Common myeloid progenitor, CD34-positive (primary cell): ENCODE data around the gene LRRFIP2.

ENCODE experiments used
- CTCF ChIA-PET: fragments of 350-600 bp; sonication (Branson Sonifier 250); formaldehyde crosslinking; loops from one replicate; lab custom pipeline; 2021; ENCODE audit warnings: antibody characterized with exemption; lab: Charles Lee
- POLR2A ChIA-PET: fragments of 350-600 bp; sonication (Branson Sonifier 250); formaldehyde crosslinking; loops from one replicate; lab custom pipeline; 2021; ENCODE audit warnings: antibody characterized with exemption; lab: Charles Lee
- DNase-seq, 3 donors: peaks; one replicate each; pipeline versions ENCODE4 v3.0.0 to v3.0.0-alpha.2; 2013
- H3K27ac ChIP-seq, 2 experiments: 1 replicate in 1 of 2; 2 replicates in 1 of 2; pipeline ENCODE4 v1.7.0; 2013; ENCODE audit warnings: inconsistent platforms in 2 of 2, low read length in 2 of 2, mild to moderate bottlenecking in 2 of 2, low read depth in 1 of 2, moderate library complexity in 1 of 2; ENCODE audit not compliant: severe bottlenecking in 2 of 2, insufficient read depth in 1 of 2, poor library complexity in 1 of 2
- H3K27me3 ChIP-seq, 5 experiments: replicated peaks in 2 of 5; 1 replicate in 3 of 5; 2 replicates in 2 of 5; pipeline versions ENCODE4 v1.6.1 to v1.7.0; 2013; ENCODE audit warnings: low read length in 4 of 5, mild to moderate bottlenecking in 2 of 5, moderate library complexity in 2 of 5, inconsistent platforms in 1 of 5; ENCODE audit not compliant: insufficient read depth in 5 of 5, control insufficient read depth in 4 of 5
- H3K36me3 ChIP-seq, 4 experiments: 1 replicate in 2 of 4; 2 replicates in 2 of 4; pipeline versions ENCODE4 v1.6.1 to v1.7.0; 2013; ENCODE audit warnings: low read length in 3 of 4, control low read depth in 1 of 4, mild to moderate bottlenecking in 1 of 4; ENCODE audit not compliant: control insufficient read depth in 4 of 4, insufficient read depth in 4 of 4
- H3K4me1 ChIP-seq, 4 experiments: 1 replicate in 3 of 4; 2 replicates in 1 of 4; pipeline versions ENCODE4 v1.6.1 to v1.7.1; 2013; ENCODE audit warnings: low read length in 3 of 4, mild to moderate bottlenecking in 3 of 4, control low read depth in 1 of 4, inconsistent platforms in 1 of 4, moderate library complexity in 1 of 4; ENCODE audit not compliant: control insufficient read depth in 4 of 4, insufficient read depth in 4 of 4; ENCODE audit errors: control extremely low read depth in 1 of 4
- H3K4me3 ChIP-seq, 7 experiments: 1 replicate in 4 of 7; 2 replicates in 3 of 7; pipeline versions ENCODE4 v1.5.1 to v1.7.0; 2013; ENCODE audit warnings: mild to moderate bottlenecking in 7 of 7, low read length in 6 of 7, moderate library complexity in 6 of 7, inconsistent platforms in 2 of 7, low read depth in 2 of 7, control low read depth in 1 of 7; ENCODE audit not compliant: insufficient read depth in 4 of 7, control insufficient read depth in 1 of 7; ENCODE audit errors: extremely low read depth in 1 of 7
- H3K9me3 ChIP-seq, 5 experiments: 1 replicate in 4 of 5; 2 replicates in 1 of 5; pipeline versions ENCODE4 v1.6.1 to v1.7.1; 2013; ENCODE audit warnings: low read length in 4 of 5, mild to moderate bottlenecking in 2 of 5, inconsistent platforms in 1 of 5, low read depth in 1 of 5, moderate library complexity in 1 of 5; ENCODE audit not compliant: control insufficient read depth in 4 of 5, insufficient read depth in 2 of 5; ENCODE audit errors: control extremely low read depth in 1 of 5
- WGBS: methylation state at CpG from one replicate; pipeline ENCODE4 v1.1.5; 2013; ENCODE audit not compliant: insufficient coverage; 5-methylcytosine and 5-hydroxymethylcytosine counted together

LRRFIP2 gene

DNA sequence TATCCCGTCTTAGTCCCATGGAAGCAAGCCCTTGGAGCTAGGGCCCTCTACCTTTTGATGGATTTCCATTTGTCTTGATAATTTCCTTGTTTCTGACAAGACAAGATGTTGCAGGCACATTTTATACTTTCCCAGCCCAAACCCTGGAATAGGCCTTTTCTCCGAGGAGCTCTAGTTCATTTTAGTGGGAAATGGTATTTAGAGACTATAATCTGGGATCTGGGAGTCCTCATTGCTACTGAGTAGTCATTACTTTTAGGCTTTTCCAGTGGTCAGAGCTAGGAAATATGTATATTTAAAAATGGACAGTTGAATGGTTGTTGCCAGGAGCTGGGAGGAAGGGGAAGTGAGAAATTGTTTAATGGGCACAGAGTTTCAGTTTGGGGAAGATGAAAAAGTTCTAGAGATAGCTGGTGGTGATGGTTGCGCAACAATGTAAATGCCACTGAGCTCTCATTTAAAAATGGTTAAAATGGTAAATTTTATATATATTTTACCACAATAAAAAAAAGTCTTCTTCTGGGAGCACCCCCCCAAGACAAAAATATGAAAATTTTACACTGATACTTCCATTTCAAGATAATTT lies 149.5 kb downstream of the LRRFIP2 start:
- POLR2A ChIA-PET: no interaction called here
- WGBS: 100% methylated on average over 1 of the region's 3 CpGs
- peaks cover 51 to 84% (median 65%) of the 10 kb centered on the region in 4 experiments for H3K36me3 ChIP-seq

DNA sequence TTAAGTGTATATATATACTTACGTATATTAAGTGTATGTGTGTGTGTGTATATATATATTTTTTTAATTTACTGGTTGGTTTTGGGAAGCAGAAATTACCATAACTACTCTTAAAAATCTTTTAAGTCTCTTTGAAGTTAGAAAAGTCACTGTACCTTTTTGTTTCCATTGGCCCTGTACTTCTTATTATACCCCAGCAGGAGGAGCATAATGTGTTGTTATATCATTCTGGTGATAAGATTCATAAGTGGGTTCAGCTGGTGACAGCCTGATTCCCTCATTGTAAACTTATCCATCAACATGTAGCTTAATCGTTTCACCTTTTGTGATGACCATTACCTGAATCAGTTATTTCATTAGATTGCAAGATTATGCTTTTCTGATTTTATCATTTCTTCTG lies 150.3 kb downstream of the LRRFIP2 start:
- H3K27me3 ChIP-seq: no peaks in the 10 kb centered on the region
- ChIA-PET POLR2A (no interaction called here), CTCF (interaction anchor here (0.9 to 2.2 kb wide), 11 partner anchors 9 to 200 kb away, joined by 3 to 12 read pairs (median 3); no protein-coding TSS in a partner anchor)
- H3K4me3 ChIP-seq: no peak overlapping the region
- peaks cover 0 to 8% (median 0%) of the 10 kb centered on the region in 5 experiments for H3K9me3 ChIP-seq
- H3K27ac ChIP-seq: no peak overlapping the region
- DNase-seq: peak; percentile 19 to 58 (median 49)
- peaks cover 0 to 9% (median 0%) of the 10 kb centered on the region in 4 experiments for H3K4me1 ChIP-seq
- peaks cover 51 to 83% (median 67%) of the 10 kb centered on the region in 4 experiments for H3K36me3 ChIP-seq
- no CpG with 5 or more reads among the region's 2 CpGs for WGBS

More for the DNA sequence above, 149.5 kb downstream of the LRRFIP2 start:
- CTCF ChIA-PET: interaction anchor here (0.9 to 2.2 kb wide), 10 partner anchors 8 to 199 kb away, joined by 3 to 12 read pairs (median 3); no protein-coding TSS in a partner anchor
- H3K4me3 ChIP-seq: peak overlapping the region in 1 of 7 experiments; percentile 19
- peaks cover 0 to 8% (median 0%) of the 10 kb centered on the region in 5 experiments for H3K9me3 ChIP-seq
- peaks cover 0 to 9% (median 0%) of the 10 kb centered on the region in 4 experiments for H3K4me1 ChIP-seq
- no peaks in the 10 kb centered on the region for H3K27me3 ChIP-seq
- DNase-seq: peak in 2 of 3 donors; percentile 38 to 42
- no peak overlapping the region for H3K27ac ChIP-seq

DNA sequence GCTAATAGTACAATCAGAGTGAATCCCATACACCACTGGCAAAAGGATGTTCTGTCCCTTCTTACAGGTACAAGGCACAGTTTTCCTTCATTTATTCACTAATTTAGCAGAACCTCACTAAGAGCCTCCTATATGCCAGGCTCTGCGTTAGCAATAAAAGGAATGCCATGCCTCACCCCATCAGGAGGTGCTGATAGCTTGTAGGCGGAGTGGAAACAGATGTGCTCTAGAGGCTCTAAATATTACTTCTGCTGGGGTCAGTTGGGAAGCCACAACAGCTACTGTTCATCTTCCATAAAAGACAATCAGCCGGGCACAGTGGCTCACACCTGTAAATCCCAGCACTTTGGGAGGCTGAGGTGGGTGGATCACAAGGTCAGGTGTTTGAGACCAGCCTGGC lies 156.7 kb downstream of the LRRFIP2 start:
- H3K4me3 ChIP-seq: no peak overlapping the region
- H3K36me3 ChIP-seq: peaks cover 43 to 80% (median 60%) of the 10 kb centered on the region in 4 experiments
- ChIA-PET POLR2A (interaction anchor here (0.6 to 0.7 kb wide), 2 partner anchors 170 to 974 kb away, joined by 4 read pairs; no protein-coding TSS in a partner anchor), CTCF (no interaction called here)
- no peaks in the 10 kb centered on the region for H3K4me1 ChIP-seq
- 96% methylated on average over 3 of the region's 3 CpGs for WGBS
- no peak overlapping the region for H3K27ac ChIP-seq
- DNase-seq: no peak
- H3K9me3 ChIP-seq: no peaks in the 10 kb centered on the region
- no peaks in the 10 kb centered on the region for H3K27me3 ChIP-seq

DNA sequence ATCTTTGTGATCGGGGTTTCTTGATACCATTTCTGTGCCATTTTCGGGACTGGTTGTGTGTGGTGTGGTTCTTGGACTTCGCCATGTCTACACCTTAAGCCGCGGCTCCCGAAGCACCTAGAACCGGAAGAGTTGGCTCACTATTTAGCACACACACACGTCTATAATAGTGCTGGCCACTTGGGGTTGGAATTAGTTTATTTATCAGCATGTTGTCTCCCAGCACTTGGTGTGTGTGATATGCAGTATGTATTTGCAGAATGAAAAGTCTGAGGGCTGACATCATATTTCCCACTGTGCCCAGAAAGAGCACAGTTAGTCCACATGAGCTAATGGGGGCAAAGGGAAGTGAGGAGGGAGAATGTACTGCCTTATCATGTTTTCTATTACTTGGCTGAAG lies 157.5 kb downstream of the LRRFIP2 start:
- DNase-seq: no peak
- H3K27me3 ChIP-seq: no peaks in the 10 kb centered on the region
- no peaks in the 10 kb centered on the region for H3K9me3 ChIP-seq
- no peak overlapping the region for H3K4me3 ChIP-seq
- POLR2A ChIA-PET: no interaction called here
- 90% methylated on average over 2 of the region's 8 CpGs for WGBS
- no peak overlapping the region for H3K27ac ChIP-seq
- no peaks in the 10 kb centered on the region for H3K4me1 ChIP-seq
- CTCF ChIA-PET: no interaction called here
- H3K36me3 ChIP-seq: peaks cover 38 to 80% (median 59%) of the 10 kb centered on the region in 4 experiments

DNA sequence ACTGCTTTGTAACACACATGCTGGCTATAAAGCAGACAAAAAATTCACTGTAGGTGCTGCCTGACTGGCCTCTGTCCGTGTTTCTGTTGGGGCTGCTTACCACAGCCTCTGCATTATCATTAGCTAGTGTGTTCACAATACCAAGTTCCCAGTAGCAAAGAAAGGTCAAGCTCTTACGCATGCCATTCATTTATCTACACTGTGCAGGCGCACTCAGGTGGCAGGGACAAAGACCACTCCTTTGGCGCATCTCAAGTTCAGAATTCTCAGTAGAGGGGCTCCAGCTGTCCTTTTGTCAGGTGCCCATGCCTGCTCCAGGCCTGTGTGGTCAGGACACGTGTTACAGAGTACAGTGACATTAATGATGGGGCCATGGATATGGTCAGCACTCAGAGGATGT lies 158.7 kb downstream of the LRRFIP2 start:
- Histone ChIP-seq H3K4me1 (no peaks in the 10 kb centered on the region), H3K9me3 (no peaks in the 10 kb centered on the region), H3K4me3 (no peak overlapping the region), H3K36me3 (peaks cover 25 to 74% (median 52%) of the 10 kb centered on the region in 4 experiments), H3K27me3 (no peaks in the 10 kb centered on the region), H3K27ac (no peak overlapping the region)
- ChIA-PET CTCF (no interaction called here), POLR2A (no interaction called here)
- DNase-seq: no peak
- 95% methylated on average over 5 of the region's 5 CpGs for WGBS

DNA sequence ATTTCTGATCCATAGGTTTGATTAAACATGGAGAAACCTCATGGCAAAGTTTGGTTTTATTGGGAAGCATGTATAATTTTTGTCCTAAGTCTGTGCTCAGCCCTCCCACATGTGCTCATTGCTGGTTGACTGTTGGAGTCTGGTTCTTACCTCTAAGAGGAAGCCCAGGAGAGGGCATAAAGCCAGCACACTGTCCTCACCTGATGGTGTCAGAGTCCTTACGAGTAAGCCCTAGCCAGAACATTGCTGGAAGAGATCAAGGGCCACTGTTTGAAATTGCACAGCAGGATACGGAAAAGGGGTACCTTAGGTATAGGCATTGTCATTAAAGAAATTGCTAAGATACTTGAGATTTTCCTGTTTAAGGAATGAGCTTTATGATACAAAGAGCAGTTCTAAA lies 159.8 kb downstream of the LRRFIP2 start:
- Histone ChIP-seq H3K27ac (no peak overlapping the region), H3K9me3 (no peaks in the 10 kb centered on the region), H3K36me3 (peaks cover 18 to 66% (median 46%) of the 10 kb centered on the region in 4 experiments), H3K4me1 (no peaks in the 10 kb centered on the region), H3K27me3 (no peaks in the 10 kb centered on the region), H3K4me3 (no peak overlapping the region)
- 100% methylated on average over 2 of the region's 2 CpGs for WGBS
- CTCF ChIA-PET: no interaction called here
- POLR2A ChIA-PET: no interaction called here
- DNase-seq: no peak
